HG02798 (cell line): ENCODE measurements around the gene PRKAG2.

Experiments
- ATAC-seq: cut with Tn5 transposase; IDR thresholded peaks from one replicate; pipeline ENCODE4 v1.9.1; 2021; ENCODE audit warnings: mild to moderate bottlenecking; ENCODE audit not compliant: unreplicated experiment, poor library complexity

PRKAG2 gene

DNA sequence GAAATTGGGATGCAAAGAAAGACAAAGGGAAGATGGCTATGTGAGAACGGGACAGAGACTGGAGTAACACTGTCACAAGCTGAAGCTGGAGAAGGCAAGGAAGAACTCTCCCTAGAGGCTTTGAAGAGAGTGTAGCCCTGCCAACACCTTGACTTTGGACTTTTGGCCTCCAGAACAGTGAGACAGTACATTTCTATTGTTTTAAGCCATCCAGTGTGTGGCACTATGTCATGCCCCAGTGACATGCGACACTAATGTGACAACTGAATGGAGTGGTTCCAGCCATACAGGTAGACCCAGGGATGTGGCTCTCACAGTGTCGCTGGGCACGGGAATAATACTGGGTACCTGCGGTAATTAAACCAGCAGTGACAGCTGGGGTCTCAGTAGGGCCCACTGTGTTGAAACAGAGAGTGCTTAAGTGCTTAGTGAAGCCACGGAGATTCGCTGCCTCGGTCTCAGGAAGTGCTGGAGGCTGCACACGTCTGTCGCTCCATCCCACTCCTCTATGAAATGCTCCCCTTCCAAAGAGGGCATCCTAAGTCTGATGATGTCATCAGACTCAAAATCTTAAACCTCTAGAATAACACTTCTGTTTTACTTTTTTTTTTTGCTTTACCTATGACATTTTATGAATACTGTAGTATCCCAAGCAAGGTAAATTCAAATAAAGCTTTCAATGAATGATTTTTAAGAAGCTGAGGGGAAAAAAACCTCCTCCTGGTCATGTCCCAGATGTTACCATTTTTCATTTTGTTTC lies 202.6 kb downstream of the PRKAG2 start:
- no peak for ATAC-seq

DNA sequence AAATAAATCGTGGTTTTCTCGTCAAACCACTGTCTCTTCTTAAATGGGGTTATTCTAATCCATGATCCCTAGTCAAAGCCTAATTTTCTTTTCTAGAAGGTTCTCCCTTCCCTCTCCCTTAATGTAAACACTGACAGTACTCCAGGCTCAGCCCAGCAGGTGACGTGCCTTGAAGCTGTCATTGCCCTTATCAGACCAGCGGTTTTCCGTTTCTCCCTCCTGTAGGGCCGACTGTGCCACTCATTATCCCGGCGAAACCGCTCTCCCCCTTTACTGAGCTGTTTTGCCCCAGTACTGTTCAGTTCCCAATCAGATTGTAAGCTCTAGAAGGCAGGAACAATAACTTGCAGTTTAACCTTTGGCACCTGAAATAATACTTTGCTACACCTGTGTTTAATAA lies 203.7 kb downstream of the PRKAG2 start:
- ATAC-seq: no peak

GRCh38 chr7:151672716-151673115 lies 204.2 kb downstream of the PRKAG2 start:
- ATAC-seq: no peak

GRCh38 chr7:151671514-151671913 lies 205.4 kb downstream of the PRKAG2 start:
- no peak for ATAC-seq

DNA sequence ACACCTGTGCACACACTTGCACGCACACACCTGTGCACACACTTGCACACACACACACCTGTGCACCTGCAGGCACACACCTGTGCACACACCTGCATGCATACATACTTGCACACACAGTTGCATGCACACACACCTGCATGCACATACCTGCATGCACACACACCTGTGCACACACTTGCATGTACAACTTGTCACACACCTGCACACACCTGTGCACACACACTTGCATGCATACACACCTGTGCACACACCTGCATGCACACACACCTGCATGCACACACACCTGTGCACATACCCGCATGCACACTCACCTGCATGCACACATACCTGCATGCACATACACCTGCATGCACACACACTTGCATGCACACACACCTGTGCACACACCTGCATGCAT lies 207.2 kb downstream of the PRKAG2 start:
- no peak for ATAC-seq

- no peak for ATAC-seq
These were observed 210.0 kb downstream of the PRKAG2 start for GRCh38 chr7:151666886-151667285.

- ATAC-seq: no peak
These were observed 211.5 kb downstream of the PRKAG2 start for GRCh38 chr7:151665368-151665767.

GRCh38 chr7:151664268-151664667 lies 212.6 kb downstream of the PRKAG2 start:
- no peak for ATAC-seq

GRCh38 chr7:151663382-151664100 lies 213.4 kb downstream of the PRKAG2 start:
- no peak for ATAC-seq

- ATAC-seq: no peak
These were observed 214.6 kb downstream of the PRKAG2 start for GRCh38 chr7:151662251-151662826.

- ATAC-seq: no peak
These were observed 215.3 kb downstream of the PRKAG2 start for GRCh38 chr7:151661587-151661986.

GRCh38 chr7:151660141-151660540 lies 216.8 kb downstream of the PRKAG2 start:
- no peak for ATAC-seq

GRCh38 chr7:151659219-151659618 lies 217.7 kb downstream of the PRKAG2 start:
- ATAC-seq: no peak

DNA sequence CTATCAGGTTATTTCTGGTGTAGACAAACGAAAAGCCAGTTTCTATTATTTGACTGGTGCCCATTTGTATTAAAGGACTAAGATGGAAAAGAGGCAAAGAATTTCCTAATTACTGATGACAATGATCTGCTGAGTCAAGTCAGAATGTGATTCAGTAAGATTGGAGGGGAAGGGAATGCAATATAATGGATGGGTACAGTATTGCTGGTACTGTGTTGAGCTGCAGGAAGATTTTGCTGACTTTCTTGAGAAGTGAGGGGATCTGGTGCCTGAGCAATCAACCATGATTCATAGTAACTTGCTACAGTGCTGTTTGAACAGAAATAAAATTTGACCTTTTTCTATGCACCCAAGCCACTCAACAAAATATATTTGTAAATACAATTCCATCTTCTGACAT lies 218.1 kb downstream of the PRKAG2 start:
- ATAC-seq: no peak

- no peak for ATAC-seq
These were observed 219.7 kb downstream of the PRKAG2 start for GRCh38 chr7:151657173-151657572.

- no peak for ATAC-seq
These were observed 221.4 kb downstream of the PRKAG2 start for GRCh38 chr7:151655555-151655954.

DNA sequence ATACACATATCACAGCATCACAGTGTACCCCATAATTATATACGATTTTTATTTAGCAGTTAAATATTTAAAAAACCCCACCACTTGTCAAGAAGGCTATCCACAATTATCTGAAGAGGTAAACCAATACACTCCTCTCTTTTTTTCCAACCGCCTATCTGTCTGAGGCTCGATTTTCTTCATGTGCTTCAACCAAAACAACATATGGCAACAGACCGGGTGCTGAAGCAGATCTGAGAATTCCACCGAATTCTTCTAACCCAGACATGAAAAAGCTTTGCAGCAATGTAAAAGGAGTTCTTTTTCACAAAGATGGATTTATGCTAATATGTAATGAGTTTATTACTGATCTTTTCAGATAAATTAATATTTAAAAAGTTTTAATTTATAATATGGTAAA lies 224.8 kb downstream of the PRKAG2 start:
- no peak for ATAC-seq

GRCh38 chr7:151650161-151650560 lies 226.8 kb downstream of the PRKAG2 start:
- no peak for ATAC-seq

DNA sequence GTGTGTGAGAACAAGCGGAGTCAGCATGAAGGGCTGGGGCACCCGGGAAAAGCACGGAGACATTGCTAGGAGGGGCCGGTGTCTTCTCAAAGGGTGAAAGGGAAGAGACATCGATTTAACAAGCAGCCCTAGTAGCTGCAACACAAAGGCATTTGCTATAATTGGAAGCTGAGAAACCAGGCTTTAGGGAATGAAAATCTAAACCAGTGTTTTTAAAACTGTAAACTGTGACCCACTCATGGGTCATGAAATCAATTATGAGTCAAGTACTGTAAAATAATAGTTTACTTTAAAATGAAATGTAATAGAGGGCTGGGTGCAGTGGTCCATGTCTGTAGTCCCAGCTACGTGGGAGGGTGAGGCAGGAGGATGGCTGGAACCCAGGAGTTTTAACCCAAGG lies 228.5 kb downstream of the PRKAG2 start:
- ATAC-seq: no peak

GRCh38 chr7:151647874-151648273 lies 229.0 kb downstream of the PRKAG2 start:
- no peak for ATAC-seq

DNA sequence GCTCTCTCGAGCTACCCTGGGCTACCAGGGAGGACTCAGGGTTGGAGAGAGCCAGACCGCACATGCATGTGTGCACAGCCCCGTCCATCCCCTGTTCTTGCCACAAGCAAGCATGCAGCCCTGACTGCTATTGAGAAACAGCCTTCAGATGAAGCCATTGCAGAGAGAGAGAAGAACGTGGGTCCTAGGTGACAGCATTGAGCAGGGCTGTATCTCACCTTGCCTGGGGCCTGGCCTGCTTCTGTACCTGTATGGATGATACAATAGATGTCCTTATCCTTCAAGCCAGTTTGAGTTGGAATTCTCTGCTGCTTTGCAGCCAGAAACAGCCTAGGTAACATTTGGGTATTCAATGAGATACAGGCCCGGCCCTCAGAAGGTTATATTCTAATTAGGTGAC lies 229.9 kb downstream of the PRKAG2 start:
- no peak for ATAC-seq

DNA sequence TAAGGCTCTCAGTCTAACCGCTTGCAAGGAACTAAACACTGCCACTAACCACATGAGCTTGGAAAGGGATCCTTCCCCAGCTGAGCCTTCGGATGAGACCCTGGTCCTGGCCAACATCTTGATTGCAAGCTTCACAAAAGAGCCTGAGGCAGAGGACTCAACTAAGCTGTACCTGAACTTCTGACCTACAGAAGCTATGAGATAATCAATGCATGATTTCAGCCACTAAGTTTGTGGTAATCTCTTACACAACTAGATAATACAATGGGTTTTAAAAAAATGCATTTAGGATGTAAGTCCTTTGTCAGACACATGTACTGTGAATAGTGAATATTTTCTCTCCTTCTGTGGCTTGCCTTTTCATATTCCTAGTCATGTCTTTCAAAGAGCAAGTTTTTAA lies 231.6 kb downstream of the PRKAG2 start:
- ATAC-seq: no peak
